Retinal pigment epithelial cell (primary cell): ENCODE measurements around the gene PRKCH.

Source experiments
- DNase-seq: peaks from one replicate; pipeline ENCODE4 v3.0.0-alpha.2; 2010; ENCODE audit warnings: low read depth
- H3K4me3 ChIP-seq: 2 replicates; pipeline ENCODE4 v1.5.1; 2011; ENCODE audit warnings: mild to moderate bottlenecking, low read length, control low read depth, moderate library complexity
- CTCF ChIP-seq: conservative IDR thresholded peaks from 2 replicates; pipeline ENCODE4 v1.5.1; 2011; ENCODE audit warnings: low read depth, low read length, control low read depth, inconsistent platforms

The PRKCH gene

GRCh38 chr14:61451491-61451890 is 130.1 kb downstream of the PRKCH start:
- DNase-seq: no peak
- H3K4me3 ChIP-seq: no peak overlapping the region
- no peak for TF ChIP-seq CTCF

GRCh38 chr14:61451891-61452400 is 130.6 kb downstream of the PRKCH start:
- H3K4me3 ChIP-seq: no peak overlapping the region
- no peak for DNase-seq
- no peak for TF ChIP-seq CTCF

GRCh38 chr14:61452452-61452851 is 131.1 kb downstream of the PRKCH start:
- no peak for TF ChIP-seq CTCF
- H3K4me3 ChIP-seq: no peak overlapping the region
- DNase-seq: no peak

GRCh38 chr14:61453103-61453767 is 131.9 kb downstream of the PRKCH start:
- DNase-seq: no peak
- TF ChIP-seq CTCF: no peak
- H3K4me3 ChIP-seq: no peak overlapping the region

GRCh38 chr14:61454545-61454944 is 133.2 kb downstream of the PRKCH start:
- TF ChIP-seq CTCF: no peak
- H3K4me3 ChIP-seq: no peak overlapping the region
- DNase-seq: no peak

GRCh38 chr14:61455351-61455750 is 134.0 kb downstream of the PRKCH start:
- no peak for DNase-seq
- no peak overlapping the region for H3K4me3 ChIP-seq
- no peak for TF ChIP-seq CTCF

GRCh38 chr14:61456720-61457119 is 135.3 kb downstream of the PRKCH start:
- TF ChIP-seq CTCF: peak; percentile 89
- H3K4me3 ChIP-seq: no peak overlapping the region
- DNase-seq: no peak
